GM18858 (cell line): Measurements from ENCODE around the gene GTPBP1.

Experiments used
- ATAC-seq: cut with Tn5 transposase; IDR thresholded peaks from one replicate; pipeline ENCODE4 v1.9.1; 2021; ENCODE audit not compliant: unreplicated experiment

Gene GTPBP1

GRCh38 chr22:38782402-38783094, 76.8 kb downstream of the GTPBP1 start:
- ATAC-seq, result no peak
